Tongue (tissue), 2 donors: ENCODE results near the gene KRT84. TPM values are rescaled to one million over a fixed set of nuclear protein-coding genes. Genes with fewer than 3 reads are reported as not detected.

Experiments
- DNase-seq: peaks from one replicate; pipeline ENCODE4 v3.0.0-alpha.2; 2015
- total RNA-seq: library from RNA; depleted of rRNA; stranded (reverse); fragments of >200 nt; gene quantifications from one replicate; pipeline ENCODE4 v1.2.3, GENCODE V29; 2014

The KRT84 gene
- total RNA-seq, 1 donor from 2014 or later: not detected

- DNase-seq: no peak
These were observed 26.4 kb upstream of the KRT84 start for GRCh38 chr12:52411815-52412214.

- DNase-seq: peak; percentile 38
These were observed 25.3 kb upstream of the KRT84 start for GRCh38 chr12:52410589-52411248.

GRCh38 chr12:52407918-52408317 lies 22.5 kb upstream of the KRT84 start:
- no peak for DNase-seq

- DNase-seq: no peak
These were observed 20.5 kb upstream of the KRT84 start, which contains the start of gene KRT82 for GRCh38 chr12:52405922-52406385. Gene KRT82, minus strand, starts transcription at chr12:52406335. Its CDS starts 58 bp downstream, at chr12:52406277.

GRCh38 chr12:52404951-52405350 lies 19.5 kb upstream of the KRT84 start:
- DNase-seq: no peak

- DNase-seq: no peak
These were observed 18.1 kb upstream of the KRT84 start for GRCh38 chr12:52403561-52403960.

- DNase-seq: no peak
These were observed 17.6 kb upstream of the KRT84 start for GRCh38 chr12:52402873-52403540.

- DNase-seq: no peak
These were observed 16.9 kb upstream of the KRT84 start for GRCh38 chr12:52402377-52402776.

GRCh38 chr12:52401926-52402325 lies 16.5 kb upstream of the KRT84 start:
- no peak for DNase-seq

GRCh38 chr12:52401526-52401925 lies 16.1 kb upstream of the KRT84 start:
- DNase-seq: no peak

- DNase-seq: no peak
These were observed 15.5 kb upstream of the KRT84 start for GRCh38 chr12:52400906-52401305.

GRCh38 chr12:52399756-52400155 lies 14.3 kb upstream of the KRT84 start:
- no peak for DNase-seq

- no peak for DNase-seq
These were observed 12.7 kb upstream of the KRT84 start for GRCh38 chr12:52398176-52398575.

- DNase-seq: no peak
These were observed 11.2 kb upstream of the KRT84 start for GRCh38 chr12:52396656-52397055.

- no peak for DNase-seq
These were observed 10.4 kb upstream of the KRT84 start for GRCh38 chr12:52395761-52396434.

- DNase-seq: no peak
These were observed 9.5 kb upstream of the KRT84 start for GRCh38 chr12:52394836-52395405.

GRCh38 chr12:52392465-52393007 lies 7.1 kb upstream of the KRT84 start:
- no peak for DNase-seq

GRCh38 chr12:52391618-52392002 lies 6.2 kb upstream of the KRT84 start:
- peak; percentile 84 for DNase-seq

GRCh38 chr12:52390739-52391617 lies 5.5 kb upstream of the KRT84 start:
- DNase-seq: peak; percentile 37

GRCh38 chr12:52389313-52390207 lies 4.1 kb upstream of the KRT84 start:
- peak; percentile 47 for DNase-seq

GRCh38 chr12:52387859-52388258 lies 2.4 kb upstream of the KRT84 start:
- no peak for DNase-seq
